ENCODE measurements around the gene CRACR2B.

CRACR2B gene

GRCh38 chr11:839875-840617, 12.3 kb downstream of the CRACR2B start:
- no peak for DNase-seq (ENCODE audit: low spot score)

GRCh38 chr11:841981-842369, 14.3 kb downstream of the CRACR2B start:
- no peak for DNase-seq (ENCODE audit: low spot score)

GRCh38 chr11:842370-843002, 14.8 kb downstream of the CRACR2B start, which contains the start of the genes POLR2L and TSPAN4:
POLR2L (minus strand) TSS chr11:842529; CDS start chr11:842508, 21 bp downstream.
TSPAN4 (plus strand) TSS chr11:842852; CDS start chr11:850305, 7,453 bp downstream.
- peak; percentile 86 for DNase-seq (ENCODE audit: low spot score)

GRCh38 chr11:843086-843734, 15.5 kb downstream of the CRACR2B start:
- no peak for DNase-seq (ENCODE audit: low spot score)

GRCh38 chr11:843818-844692, 16.3 kb downstream of the CRACR2B start:
- DNase-seq (ENCODE audit: low spot score), result no peak

- no peak for DNase-seq (ENCODE audit: low spot score)
These were observed 17.2 kb downstream of the CRACR2B start for GRCh38 chr11:844693-845644.

GRCh38 chr11:845872-846495, 18.3 kb downstream of the CRACR2B start:
- DNase-seq (ENCODE audit: low spot score), result no peak

GRCh38 chr11:846496-847098, 18.9 kb downstream of the CRACR2B start:
- no peak for DNase-seq (ENCODE audit: low spot score)

- DNase-seq (ENCODE audit: low spot score), result no peak
These were observed 20.2 kb downstream of the CRACR2B start for GRCh38 chr11:847876-848275.

- DNase-seq (ENCODE audit: low spot score), result peak; percentile 71
These were observed 20.7 kb downstream of the CRACR2B start for GRCh38 chr11:848380-848931.

- DNase-seq (ENCODE audit: low spot score), result no peak
These were observed 21.5 kb downstream of the CRACR2B start for GRCh38 chr11:849104-849824.

- DNase-seq (ENCODE audit: low spot score), result no peak
These were observed 22.4 kb downstream of the CRACR2B start for GRCh38 chr11:849951-850774.

- peak; percentile 22 for DNase-seq (ENCODE audit: low spot score)
These were observed 23.4 kb downstream of the CRACR2B start for GRCh38 chr11:850775-851763.

GRCh38 chr11:852762-853161, 25.0 kb downstream of the CRACR2B start:
- DNase-seq (ENCODE audit: low spot score), result no peak

- no peak for DNase-seq (ENCODE audit: low spot score)
These were observed 26.1 kb downstream of the CRACR2B start for GRCh38 chr11:853682-854448.

Measured in activated CD4-positive, alpha-beta T cell treated with anti-CD3 and anti-CD28 coated beads, Interleukin-2, Interleukin-4, amounts not matched to agents 100 ng/mL and 50 ng/mL, durations not matched to agents 16 hours and 8 hours (primary cell).